ENCODE results near the gene TBP.

- no peak for TF ChIP-seq POLR2A (IDR thresholded peaks at IDR 0.05)
- no peak for TF ChIP-seq CTCF (IDR thresholded peaks at IDR 0.05)
Measured at GRCh38 chr6:170532867-170533488, 21.2 kb upstream of the TBP start.
